Frontal cortex (tissue), 4 donors: ENCODE results near the gene DKK2. TPM values are rescaled to one million over a fixed set of nuclear protein-coding genes. Genes with fewer than 3 reads are reported as not detected.
"Not testable (repeated sequence)": the region's sequence is repeated elsewhere in the genome, so short reads cannot be mapped to it uniquely, and the experiment has no call there.

Source experiments
- DNase-seq, 2 donors: peaks; one replicate each; pipeline ENCODE4 v3.0.0; 2012; ENCODE audit warnings: low spot score in 2 of 2
- FAIRE-seq: peaks from 2 replicates; lab custom pipeline; 2012; peaks lifted over from hg19 to GRCh38; lab: Jason Lieb, UNC
- total RNA-seq: library from RNA; depleted of rRNA; stranded (reverse); fragments of >200 nt; gene quantifications from one replicate; pipeline ENCODE4 v1.2.3, GENCODE V29; 2014
- donor health status: control.
- donor health status: control.
- donor health status: control.

Gene DKK2
- total RNA-seq, 1 donor from 2014 or later, result 2.9 TPM

DNA sequence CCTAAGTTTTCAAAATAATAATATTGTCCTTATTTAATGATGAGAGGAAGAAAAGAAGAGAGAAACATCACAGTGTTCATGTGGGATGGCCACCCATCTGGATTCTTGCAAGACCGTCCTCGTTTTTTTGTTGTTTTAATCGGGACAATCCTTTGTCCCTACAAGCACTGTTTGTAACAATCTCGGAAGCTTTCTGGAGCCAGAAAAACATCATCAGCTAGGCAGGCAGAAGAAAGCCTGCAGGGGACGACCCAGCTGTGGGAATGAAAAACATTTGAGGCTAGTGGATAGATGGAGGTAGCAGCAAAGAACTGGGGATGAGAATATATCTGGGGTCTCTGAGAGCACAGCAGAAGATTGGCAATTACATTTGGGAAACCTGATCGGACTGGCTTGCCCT is 105.6 kb downstream of the DKK2 start:
- FAIRE-seq (no peak), DNase-seq (no peak)

- no peak for FAIRE-seq
- no peak for DNase-seq
Observed at GRCh38 chr4:106929248-106929647, 106.9 kb downstream of the DKK2 start.

GRCh38 chr4:106914223-106914622 is 121.9 kb downstream of the DKK2 start:
- DNase-seq (no peak), FAIRE-seq (no peak)

DNA sequence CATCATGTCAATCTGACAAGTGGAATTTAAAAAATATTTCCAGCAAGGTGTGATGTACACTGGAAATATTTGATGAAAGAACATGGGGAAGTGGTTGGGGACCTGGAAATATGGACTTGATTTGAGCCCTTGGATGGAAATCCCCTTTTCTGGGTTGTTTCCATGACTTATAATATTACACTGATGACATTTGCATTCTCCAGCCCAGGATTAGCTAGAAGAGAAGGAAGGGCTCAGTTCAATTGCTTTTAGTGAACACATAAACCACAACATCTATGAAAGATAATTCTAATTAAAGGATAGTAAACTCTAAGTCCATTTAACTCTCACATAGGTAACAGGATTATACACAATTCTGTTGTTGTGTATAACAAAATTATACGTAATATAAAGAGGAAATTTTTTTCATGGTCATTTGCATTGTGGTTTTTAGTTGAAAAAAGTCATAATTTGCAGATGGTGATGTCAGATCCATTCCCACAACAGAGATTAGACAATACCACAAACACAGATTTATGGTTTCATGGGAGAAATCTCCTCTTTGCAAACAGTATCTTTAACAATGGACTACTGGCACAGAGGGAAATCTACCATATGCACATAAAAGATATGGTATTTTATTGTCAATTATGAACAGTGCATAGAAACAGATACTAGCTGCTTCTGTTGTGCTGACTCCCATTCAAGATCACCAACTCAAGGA is 126.5 kb downstream of the DKK2 start:
- FAIRE-seq (no peak), DNase-seq (no peak)

GRCh38 chr4:106908049-106908448 is 128.1 kb downstream of the DKK2 start:
- FAIRE-seq, DNase-seq: not testable (repeated sequence)

GRCh38 chr4:106907216-106907615 is 128.9 kb downstream of the DKK2 start:
- DNase-seq (no peak), FAIRE-seq (no peak)

DNA sequence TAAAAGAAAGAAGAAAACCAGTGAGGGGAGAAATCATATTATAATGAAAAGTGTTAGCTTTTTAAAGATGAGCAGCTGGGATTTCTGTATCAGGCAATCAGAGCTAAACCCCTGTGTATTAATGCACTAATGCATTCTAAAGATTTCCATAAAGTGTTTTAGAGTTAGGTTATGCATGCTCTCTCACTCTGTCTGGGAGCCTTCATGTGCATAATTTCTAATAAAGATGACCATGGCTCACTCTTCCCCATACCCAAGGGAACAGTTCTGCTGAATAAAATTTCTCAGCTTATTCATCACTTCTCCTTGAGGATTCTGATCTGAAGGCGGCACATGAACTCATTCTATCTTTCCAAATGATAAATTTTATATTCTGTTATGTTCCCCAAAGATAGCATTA is 129.4 kb downstream of the DKK2 start:
- DNase-seq (no peak), FAIRE-seq (no peak)

- peak in 1 of 2 donors; percentile 7 for DNase-seq
- peak; percentile 30 for FAIRE-seq
Observed at GRCh38 chr4:106898621-106899230, 137.4 kb downstream of the DKK2 start.

- DNase-seq, result no peak
- FAIRE-seq, result no peak
Observed at GRCh38 chr4:106893903-106894302, 142.2 kb downstream of the DKK2 start.

- no peak for FAIRE-seq
- no peak for DNase-seq
Observed at GRCh38 chr4:106893395-106893881, 142.7 kb downstream of the DKK2 start.

- no peak for FAIRE-seq
- no peak for DNase-seq
Observed at GRCh38 chr4:106892786-106893185, 143.3 kb downstream of the DKK2 start.

GRCh38 chr4:106875340-106875739 is 160.8 kb downstream of the DKK2 start:
- FAIRE-seq (no peak), DNase-seq (no peak)
